PFSK-1 (cell line): ENCODE measurements around the gene EPM2AIP1.

Source experiments
- FOXP2 ChIP-seq: optimal IDR thresholded peaks from 2 replicates; pipeline ENCODE3; 2011; ENCODE audit warnings: borderline replicate concordance, control low read depth, inconsistent platforms; ENCODE audit not compliant: insufficient read depth; ENCODE audit errors: extremely low read length, extremely low read depth
- POLR2AphosphoS5 ChIP-seq: IDR thresholded peaks from 2 replicates; pipeline ENCODE4 v1.6.1; 2012; ENCODE audit warnings: low read depth, mild to moderate bottlenecking, control low read depth, low read length, moderate library complexity
- REST ChIP-seq, 2 experiments: IDR thresholded peaks; 2 replicates each; pipeline versions ENCODE4 v1.6.1 to v1.8.0; 2011 to 2012; ENCODE audit warnings: low read depth in 2 of 2, low read length in 2 of 2, control low read depth in 1 of 2, inconsistent platforms in 1 of 2, mild to moderate bottlenecking in 1 of 2, moderate library complexity in 1 of 2; ENCODE audit not compliant: insufficient read depth in 1 of 2
- TAF1 ChIP-seq: IDR thresholded peaks from 2 replicates; pipeline ENCODE4 v1.6.1; 2012; ENCODE audit warnings: low read length, control low read depth, borderline replicate concordance; ENCODE audit not compliant: insufficient read depth

GRCh38 chr3:36945333-36945980 is 47.5 kb downstream of the EPM2AIP1 start:
- TF ChIP-seq TAF1 (no peak), POLR2AphosphoS5 (no peak), REST (IDR thresholded peaks at IDR 0.05; ENCODE audit: insufficient read depth in 1 of 2, low read depth in 2 of 2, low read length in 2 of 2) (no peak), FOXP2 (no peak)
